ENCODE measurements around the gene ZNF777.

- TF ChIP-seq CTCF (IDR thresholded peaks at IDR 0.05; ENCODE audit: poor library complexity) (no peak), EZH2phosphoT487 (IDR thresholded peaks at IDR 0.05; ENCODE audit: low read depth, severe bottlenecking, unreplicated experiment) (no peak), EZH2 (IDR thresholded peaks at IDR 0.05; ENCODE audit: borderline replicate concordance) (no peak)
Measured at GRCh38 chr7:149494738-149495368, 34.0 kb upstream of the ZNF777 start.
